K562 (cell line): ENCODE results near the gene SLC25A53. TPM values are rescaled to one million over a fixed set of nuclear protein-coding genes. Genes with fewer than 3 reads are reported as not detected.

Experiments used
- DIDO1 ChIP-seq: fragments of 450-650 bp; IDR thresholded peaks from 2 replicates; pipeline ENCODE4 v1.6.1; 2016; ENCODE audit warnings: low read depth, missing biosample characterization, missing genetic modification characterization
- ETS2 ChIP-seq: IDR thresholded peaks from 2 replicates; pipeline ENCODE4 v1.6.1; 2016; ENCODE audit warnings: borderline replicate concordance, missing genetic modification characterization, mild to moderate bottlenecking, moderate library complexity, missing compliant biosample characterization; ENCODE audit not compliant: poor library complexity, severe bottlenecking
- HINFP ChIP-seq: fragments of 450-650 bp; conservative IDR thresholded peaks from 2 replicates; pipeline ENCODE4 v1.6.1; 2016; ENCODE audit warnings: missing genetic modification characterization, low read depth, mild to moderate bottlenecking, control low read depth, missing compliant biosample characterization
- HMG20B ChIP-seq: fragments of 250-450 bp; sonication (Bioruptor Pico); IDR thresholded peaks from 2 replicates; pipeline ENCODE4 v1.5.0; 2021; ENCODE audit warnings: mild to moderate bottlenecking
- ID3 ChIP-seq, 2 experiments: fragments of 250-450 bp in 1 of 2; fragments of 450-650 bp in 1 of 2; sonication (Bioruptor Pico) in 1 of 2; IDR thresholded peaks; 2 replicates each; pipeline versions ENCODE4 v1.6.1 to v1.8.0; 2016 to 2021; ENCODE audit warnings: mild to moderate bottlenecking in 2 of 2, moderate library complexity in 2 of 2, missing compliant biosample characterization in 1 of 2, missing genetic modification characterization in 1 of 2
- POLR2A ChIP-seq: fragments of 450-650 bp; conservative IDR thresholded peaks from 2 replicates; pipeline ENCODE4 v1.6.1; 2016
- RFX1 ChIP-seq: fragments of 450-650 bp; IDR thresholded peaks from 2 replicates; pipeline ENCODE4 v1.6.1; 2016; ENCODE audit warnings: mild to moderate bottlenecking, moderate library complexity
- SIRT6 ChIP-seq: IDR thresholded peaks from one replicate; pipeline ENCODE4 v1.6.1; 2012; ENCODE audit warnings: low read depth, mild to moderate bottlenecking, control low read depth, inconsistent platforms, low read length, moderate library complexity
- TEAD1 ChIP-seq, 2 experiments: fragments of 450-650 bp in 1 of 2; sonication (generic) in 1 of 2; formaldehyde crosslinking; IDR thresholded peaks; 2 replicates each; pipeline versions ENCODE4 v1.4.0 to v1.8.0; 2020 to 2022; ENCODE audit warnings: mild to moderate bottlenecking in 2 of 2, missing genetic modification reagents in 1 of 2
- VEZF1 ChIP-seq: fragments of 200-800 bp; sonication (Bioruptor generic); IDR thresholded peaks from 2 replicates; pipeline ENCODE4 v1.6.1; 2017; ENCODE audit warnings: missing genetic modification characterization, missing compliant biosample characterization
- XRCC5 ChIP-seq: fragments of 200-400 bp; formaldehyde crosslinking; IDR thresholded peaks from 2 replicates; pipeline ENCODE4 v1.6.1; 2017; ENCODE audit warnings: low read depth, mild to moderate bottlenecking, low read length
- ZNF707 ChIP-seq: fragments of 250-450 bp; sonication (Bioruptor Pico); conservative IDR thresholded peaks from 2 replicates; pipeline ENCODE4 v1.8.0; 2022; ENCODE audit warnings: inconsistent platforms, mild to moderate bottlenecking, moderate library complexity
- ZNF75A ChIP-seq: fragments of 450-650 bp; formaldehyde crosslinking; IDR thresholded peaks from 2 replicates; pipeline ENCODE4 v1.4.0; 2020; ENCODE audit warnings: mild to moderate bottlenecking
- polyA plus RNA-seq, 8 experiments: library from polyadenylated mRNA; depleted of rRNA in 4 of 8; stranded (reverse) in 5 of 8; unstranded in 3 of 8; fragments of >200 nt; fragmentation: Nextera tagmentation in 2 of 8; fragmentation: Illumina TruSeq in 1 of 8; extraction: Ambion mirVana in 2 of 8; extraction: Trizol in 1 of 8; gene quantifications; 2 replicates each; pipeline versions ENCODE4 v1.2.1 to v1.2.3, GENCODE V29; 2011 to 2014; ENCODE audit warnings: inconsistent platforms in 1 of 8, missing spikeins in 1 of 8
- total RNA-seq, 7 experiments: library from RNA; depleted of rRNA in 6 of 7; stranded (reverse); fragments of >200 nt in 6 of 7; fragmentation: Illumina TruSeq in 2 of 7; extraction: Trizol in 2 of 7; gene quantifications; 2 replicates each; pipeline versions ENCODE4 v1.2.1 to v1.2.3, GENCODE V29; 2011 to 2021; ENCODE audit warnings: low replicate concordance in 1 of 7
- TF ChIP-seq, protein P1 (sequence below): fragments of 200-400 bp; formaldehyde crosslinking; IDR thresholded peaks from 2 replicates; pipeline ENCODE4 v1.6.1; 2017; ENCODE audit warnings: mild to moderate bottlenecking, low read depth, low read length, moderate library complexity
- TF ChIP-seq, protein P2 (sequence below): fragments of 250-450 bp; sonication (Bioruptor Pico); IDR thresholded peaks from 2 replicates; pipeline ENCODE4 v1.8.0; 2021; ENCODE audit warnings: moderate library complexity, mild to moderate bottlenecking, inconsistent platforms
- TF ChIP-seq, protein P3 (sequence below): fragments of 250-450 bp; sonication (Bioruptor Pico); IDR thresholded peaks from 2 replicates; pipeline ENCODE4 v1.8.0; 2022; ENCODE audit warnings: inconsistent platforms

The SLC25A53 gene
- total and polyA plus RNA-seq, 9 of the 15 experiments (the other 6 are each of a cell fraction or from before 2014, with no cell fraction given) = 2.4 to 8.6 (median 5.6) TPM

DNA sequence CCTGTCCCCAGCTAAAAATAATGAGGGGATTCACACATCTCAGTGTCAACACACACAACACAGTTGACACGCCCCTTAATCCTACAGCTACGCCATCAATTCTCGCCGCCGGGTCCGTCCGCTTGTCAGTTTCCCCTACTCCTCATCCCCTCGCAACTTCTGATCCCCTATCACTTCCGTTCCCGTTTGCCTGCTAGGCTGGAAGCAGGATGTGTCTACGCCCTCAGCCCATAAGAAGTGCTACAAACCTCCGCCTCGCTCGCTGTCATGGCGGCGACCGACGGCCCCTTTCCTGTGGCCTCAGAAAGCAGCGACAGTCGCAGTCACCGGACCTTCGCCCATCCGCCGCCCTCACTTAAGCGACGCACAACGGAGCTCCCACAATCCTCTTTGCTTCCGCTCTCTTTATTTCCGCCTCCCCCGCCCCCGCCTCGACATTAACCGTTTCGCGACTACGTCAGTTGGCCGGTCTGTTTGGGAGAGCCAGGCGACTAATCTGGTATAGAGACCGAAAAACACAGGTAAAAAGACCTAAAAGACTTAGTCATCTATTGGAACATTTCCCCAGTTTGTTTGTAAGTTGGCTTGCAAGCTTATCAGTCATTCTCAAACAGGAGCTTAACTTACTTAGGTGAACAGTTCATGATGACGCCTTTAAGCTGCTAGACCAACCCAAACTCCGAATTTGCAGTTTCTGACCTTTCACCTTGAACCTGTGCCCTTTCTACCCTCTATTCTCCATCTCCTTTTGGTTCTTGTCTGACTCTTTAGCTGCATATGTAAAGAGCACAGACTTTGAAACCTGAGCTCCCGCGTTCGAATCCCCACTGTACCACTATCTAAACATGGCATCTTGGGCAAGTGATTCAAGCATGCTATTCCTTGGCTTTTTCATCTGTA lies at the start of gene SLC25A53 (continued):
- TF ChIP-seq HINFP (tag) (0 out of 2 replicates have a peak, but pooled peaks have one; percentile 44), ETS2 (no peak), ZNF75A (no peak), XRCC5 (peak; percentile 56; the same call in 1 of the 2 replicates), POLR2A (peak; percentile 82), SIRT6 (no peak), ZNF707 (CRISPR knock-in tag) (no peak), VEZF1 (CRISPR knock-in tag) (peak; percentile 90), TEAD1 (CRISPR knock-in tag; IDR thresholded peaks at IDR 0.05) (no peak), RFX1 (no peak; the same call in 1 of the 2 replicates), ID3 (CRISPR knock-in tag; IDR thresholded peaks at IDR 0.05) (no peak), ID3 (tag; IDR thresholded peaks at IDR 0.05) (peak; percentile 83), DIDO1 (tag) (peak; percentile 99), HMG20B (CRISPR knock-in tag) (no peak)
- TF ChIP-seq, protein P1, sequence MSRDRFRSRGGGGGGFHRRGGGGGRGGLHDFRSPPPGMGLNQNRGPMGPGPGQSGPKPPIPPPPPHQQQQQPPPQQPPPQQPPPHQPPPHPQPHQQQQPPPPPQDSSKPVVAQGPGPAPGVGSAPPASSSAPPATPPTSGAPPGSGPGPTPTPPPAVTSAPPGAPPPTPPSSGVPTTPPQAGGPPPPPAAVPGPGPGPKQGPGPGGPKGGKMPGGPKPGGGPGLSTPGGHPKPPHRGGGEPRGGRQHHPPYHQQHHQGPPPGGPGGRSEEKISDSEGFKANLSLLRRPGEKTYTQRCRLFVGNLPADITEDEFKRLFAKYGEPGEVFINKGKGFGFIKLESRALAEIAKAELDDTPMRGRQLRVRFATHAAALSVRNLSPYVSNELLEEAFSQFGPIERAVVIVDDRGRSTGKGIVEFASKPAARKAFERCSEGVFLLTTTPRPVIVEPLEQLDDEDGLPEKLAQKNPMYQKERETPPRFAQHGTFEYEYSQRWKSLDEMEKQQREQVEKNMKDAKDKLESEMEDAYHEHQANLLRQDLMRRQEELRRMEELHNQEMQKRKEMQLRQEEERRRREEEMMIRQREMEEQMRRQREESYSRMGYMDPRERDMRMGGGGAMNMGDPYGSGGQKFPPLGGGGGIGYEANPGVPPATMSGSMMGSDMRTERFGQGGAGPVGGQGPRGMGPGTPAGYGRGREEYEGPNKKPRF = no peak
- TF ChIP-seq, protein P2, sequence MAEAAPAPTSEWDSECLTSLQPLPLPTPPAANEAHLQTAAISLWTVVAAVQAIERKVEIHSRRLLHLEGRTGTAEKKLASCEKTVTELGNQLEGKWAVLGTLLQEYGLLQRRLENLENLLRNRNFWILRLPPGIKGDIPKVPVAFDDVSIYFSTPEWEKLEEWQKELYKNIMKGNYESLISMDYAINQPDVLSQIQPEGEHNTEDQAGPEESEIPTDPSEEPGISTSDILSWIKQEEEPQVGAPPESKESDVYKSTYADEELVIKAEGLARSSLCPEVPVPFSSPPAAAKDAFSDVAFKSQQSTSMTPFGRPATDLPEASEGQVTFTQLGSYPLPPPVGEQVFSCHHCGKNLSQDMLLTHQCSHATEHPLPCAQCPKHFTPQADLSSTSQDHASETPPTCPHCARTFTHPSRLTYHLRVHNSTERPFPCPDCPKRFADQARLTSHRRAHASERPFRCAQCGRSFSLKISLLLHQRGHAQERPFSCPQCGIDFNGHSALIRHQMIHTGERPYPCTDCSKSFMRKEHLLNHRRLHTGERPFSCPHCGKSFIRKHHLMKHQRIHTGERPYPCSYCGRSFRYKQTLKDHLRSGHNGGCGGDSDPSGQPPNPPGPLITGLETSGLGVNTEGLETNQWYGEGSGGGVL (CRISPR knock-in tag) = no peak
- TF ChIP-seq, protein P3, sequence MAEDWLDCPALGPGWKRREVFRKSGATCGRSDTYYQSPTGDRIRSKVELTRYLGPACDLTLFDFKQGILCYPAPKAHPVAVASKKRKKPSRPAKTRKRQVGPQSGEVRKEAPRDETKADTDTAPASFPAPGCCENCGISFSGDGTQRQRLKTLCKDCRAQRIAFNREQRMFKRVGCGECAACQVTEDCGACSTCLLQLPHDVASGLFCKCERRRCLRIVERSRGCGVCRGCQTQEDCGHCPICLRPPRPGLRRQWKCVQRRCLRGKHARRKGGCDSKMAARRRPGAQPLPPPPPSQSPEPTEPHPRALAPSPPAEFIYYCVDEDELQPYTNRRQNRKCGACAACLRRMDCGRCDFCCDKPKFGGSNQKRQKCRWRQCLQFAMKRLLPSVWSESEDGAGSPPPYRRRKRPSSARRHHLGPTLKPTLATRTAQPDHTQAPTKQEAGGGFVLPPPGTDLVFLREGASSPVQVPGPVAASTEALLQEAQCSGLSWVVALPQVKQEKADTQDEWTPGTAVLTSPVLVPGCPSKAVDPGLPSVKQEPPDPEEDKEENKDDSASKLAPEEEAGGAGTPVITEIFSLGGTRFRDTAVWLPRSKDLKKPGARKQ (CRISPR knock-in tag) = no peak
